GM12872 (cell line): ENCODE measurements around the gene LDLRAD4.

Source experiments
- CTCF ChIP-seq: IDR thresholded peaks from 3 replicates; pipeline ENCODE4 v1.5.1; 2011; ENCODE audit warnings: low read depth, mild to moderate bottlenecking, low read length, moderate library complexity; ENCODE audit not compliant: insufficient read depth

The LDLRAD4 gene

DNA sequence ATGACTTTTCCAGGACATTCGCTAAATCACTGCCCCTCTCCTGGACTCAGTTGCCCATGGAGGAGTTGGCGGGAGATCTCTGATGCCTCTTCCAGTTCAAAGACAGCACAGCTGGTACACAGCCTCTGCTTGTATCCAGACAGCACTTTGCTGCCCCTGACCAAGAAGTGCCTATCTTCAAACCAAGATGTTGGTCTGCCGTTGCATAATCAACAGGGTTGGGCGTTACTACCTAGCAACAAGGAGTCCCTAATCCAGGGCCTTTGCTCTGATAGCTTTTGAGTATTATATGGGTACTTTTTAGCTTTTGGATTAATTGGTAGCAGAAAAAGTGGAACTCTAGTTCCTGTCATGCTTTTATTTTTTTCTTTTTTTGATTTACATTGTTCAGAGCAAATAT is 341.2 kb downstream of the LDLRAD4 start:
- TF ChIP-seq CTCF, result no peak

DNA sequence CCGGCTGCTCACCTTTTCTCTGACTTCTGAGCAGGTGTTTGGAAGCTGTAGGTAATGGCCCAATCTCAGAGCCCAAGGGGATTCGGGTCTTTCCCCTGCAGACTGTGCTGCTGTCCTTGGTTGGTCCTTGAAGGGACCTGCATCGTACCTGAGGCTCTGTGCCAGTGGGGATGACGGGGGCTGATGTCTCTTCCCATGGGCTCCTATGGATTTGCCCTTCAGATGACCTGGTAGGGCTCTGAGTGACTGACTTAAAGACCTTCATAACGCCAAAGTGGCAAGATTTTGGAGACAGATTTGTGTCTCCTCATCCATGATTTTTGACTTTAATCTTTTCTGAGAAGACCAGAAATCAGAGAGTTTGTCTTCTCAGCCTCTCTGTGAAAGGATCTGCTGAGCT is 341.7 kb downstream of the LDLRAD4 start:
- no peak for TF ChIP-seq CTCF

DNA sequence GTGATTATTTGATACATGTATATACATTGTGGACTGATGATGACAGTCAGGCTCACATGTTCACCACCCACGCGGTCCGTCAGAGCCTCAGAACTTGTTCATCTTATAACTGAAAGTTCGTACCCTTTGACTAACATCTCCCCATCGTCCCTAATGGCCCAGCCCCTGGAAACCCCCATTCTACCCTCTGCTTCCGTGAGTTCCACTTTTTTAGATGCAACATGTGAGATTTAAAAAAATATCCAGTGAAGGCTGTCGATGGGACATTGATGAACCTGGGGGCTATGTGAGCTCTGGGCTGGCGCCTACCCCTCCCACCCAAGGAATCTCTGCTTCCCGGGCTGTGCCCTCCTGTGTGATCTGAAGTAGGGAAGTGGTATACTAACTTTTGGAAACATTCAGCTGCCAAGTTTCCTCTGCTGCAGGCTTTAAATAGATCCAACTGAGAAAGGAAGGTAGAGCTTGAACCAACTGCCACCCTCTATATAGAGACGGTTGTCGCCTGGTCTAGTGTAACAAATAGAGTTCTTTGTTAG is 344.0 kb downstream of the LDLRAD4 start:
- no peak for TF ChIP-seq CTCF

DNA sequence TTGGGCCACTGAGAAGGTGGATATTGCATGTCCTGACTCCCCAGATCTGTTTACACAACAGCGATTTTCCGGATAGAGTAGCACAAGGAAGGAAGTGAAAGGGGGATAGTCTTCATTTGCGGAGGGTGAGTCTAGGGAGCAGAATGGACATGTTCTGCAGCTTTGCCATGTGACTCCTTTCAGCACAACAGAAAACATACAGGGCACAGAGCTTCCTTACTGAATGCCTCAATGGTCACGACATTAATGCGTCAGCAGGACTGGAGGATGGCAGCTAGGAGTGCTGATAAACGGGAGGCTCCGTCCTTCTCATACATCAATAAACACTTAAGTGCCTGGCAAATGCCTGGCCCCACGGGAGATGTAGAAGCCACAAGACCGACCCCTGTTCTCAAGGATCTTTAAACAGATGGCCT is 344.8 kb downstream of the LDLRAD4 start:
- TF ChIP-seq CTCF, result no peak

DNA sequence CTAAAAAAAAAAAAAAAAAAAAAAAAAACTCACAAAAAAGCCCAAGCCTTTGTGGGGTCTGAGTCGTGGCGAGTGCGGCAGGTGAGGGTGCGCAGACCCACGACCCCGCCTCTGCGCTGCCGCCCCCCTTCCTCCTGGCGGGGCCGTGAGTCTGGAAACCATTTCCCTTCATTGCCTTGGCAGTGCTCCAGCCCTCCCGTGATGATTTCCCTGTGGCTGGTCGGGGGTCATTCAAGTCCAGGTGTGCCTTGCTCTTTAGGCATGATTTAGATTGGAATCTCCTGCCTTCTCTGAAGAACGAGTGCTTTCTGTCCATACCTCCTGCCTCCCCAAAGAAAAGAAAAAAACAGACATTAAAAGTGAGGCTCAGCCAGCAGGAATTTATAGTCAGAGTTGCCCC is 346.0 kb downstream of the LDLRAD4 start:
- TF ChIP-seq CTCF, result no peak

GRCh38 chr18:13565228-13565627 is 346.7 kb downstream of the LDLRAD4 start:
- no peak for TF ChIP-seq CTCF

- no peak for TF ChIP-seq CTCF
Observed at GRCh38 chr18:13566941-13567746, 348.6 kb downstream of the LDLRAD4 start.
